GM23338 (cell line): ENCODE measurements around the gene AIG1. TPM values are rescaled to one million over a fixed set of nuclear protein-coding genes. Genes with fewer than 3 reads are reported as not detected.

Experiments used
- ATAC-seq: fragments of 200-7000 bp; cut with Tn5 transposase; 3 replicates; pipeline ENCODE4 v1.9.1; 2020
- DNase-seq: peaks from one replicate; pipeline ENCODE4 v3.0.0-alpha.2; 2015; ENCODE audit warnings: low spot score
- H2AFZ ChIP-seq: fragments of 200-600 bp; sonication (generic); 2 replicates; pipeline ENCODE4 v1.8.0; 2016; ENCODE audit warnings: antibody characterized with exemption, mild to moderate bottlenecking, moderate library complexity
- H3F3A ChIP-seq: fragments of 200-600 bp; sonication (generic); replicated peaks from 2 replicates; pipeline ENCODE4 v1.8.0; 2017; ENCODE audit warnings: antibody characterized with exemption, mixed run types, low read depth
- H3K27ac ChIP-seq: fragments of 200-600 bp; sonication (generic); 2 replicates; pipeline ENCODE4 v1.6.1; 2016; ENCODE audit warnings: low read depth
- H3K27me3 ChIP-seq: fragments of 200-600 bp; sonication (generic); 2 replicates; pipeline ENCODE4 v1.8.0; 2016; ENCODE audit warnings: mild to moderate bottlenecking, mixed run types, moderate library complexity; ENCODE audit not compliant: insufficient read depth
- H3K36me3 ChIP-seq: fragments of 200-600 bp; sonication (generic); 2 replicates; pipeline ENCODE4 v1.8.0; 2016; ENCODE audit warnings: mild to moderate bottlenecking; ENCODE audit not compliant: insufficient read depth
- H3K4me1 ChIP-seq: fragments of 200-600 bp; sonication (generic); 2 replicates; pipeline ENCODE4 v1.8.0; 2016; ENCODE audit warnings: mild to moderate bottlenecking, moderate library complexity; ENCODE audit not compliant: insufficient read depth
- H3K4me2 ChIP-seq: fragments of 200-600 bp; sonication (generic); 2 replicates; pipeline ENCODE4 v1.7.1; 2017; ENCODE audit warnings: mixed run types
- H3K4me3 ChIP-seq: fragments of 200-600 bp; sonication (generic); 2 replicates; pipeline ENCODE4 v1.6.1; 2016; ENCODE audit warnings: mixed run types
- H3K79me2 ChIP-seq: fragments of 200-600 bp; sonication (generic); replicated peaks from 2 replicates; pipeline ENCODE4 v1.8.0; 2017; ENCODE audit warnings: mild to moderate bottlenecking; ENCODE audit not compliant: insufficient read depth
- H3K9me2 ChIP-seq: fragments of 200-600 bp; sonication (generic); 2 replicates; pipeline ENCODE4 v1.8.0; 2017; ENCODE audit not compliant: insufficient read depth
- H4K20me1 ChIP-seq: fragments of 200-600 bp; sonication (generic); replicated peaks from 2 replicates; pipeline ENCODE4 v1.8.0; 2017; ENCODE audit warnings: mild to moderate bottlenecking; ENCODE audit not compliant: insufficient read depth
- H3K27ac Mint-ChIP-seq: 2 replicates; pipeline ENCODE4 v1.8.0; 2020; ENCODE audit warnings: inconsistent platforms, mild to moderate bottlenecking, moderate library complexity, mixed read lengths
- H3K27me3 Mint-ChIP-seq: 3 replicates; pipeline ENCODE4 v1.8.0; 2022; ENCODE audit warnings: low read depth, mild to moderate bottlenecking, moderate library complexity, mixed read lengths, inconsistent platforms; ENCODE audit not compliant: insufficient read depth, poor library complexity
- H3K36me3 Mint-ChIP-seq: 3 replicates; pipeline ENCODE4 v1.8.0; 2021; ENCODE audit warnings: low read depth, mild to moderate bottlenecking, inconsistent platforms, moderate library complexity, mixed read lengths
- H3K4me1 Mint-ChIP-seq: 3 replicates; pipeline ENCODE4 v1.8.0; 2020; ENCODE audit warnings: mild to moderate bottlenecking, inconsistent platforms, mixed read lengths
- H3K4me3 Mint-ChIP-seq: 3 replicates; pipeline ENCODE4 v1.8.0; 2021; ENCODE audit warnings: moderate library complexity, mild to moderate bottlenecking, inconsistent platforms, mixed read lengths
- H3K9me3 Mint-ChIP-seq: 3 replicates; pipeline ENCODE4 v1.8.0; 2020; ENCODE audit warnings: moderate library complexity, mild to moderate bottlenecking, inconsistent platforms, mixed read lengths
- CREB1 ChIP-seq: fragments of 250-450 bp; sonication (Bioruptor Pico); IDR thresholded peaks from 2 replicates; pipeline ENCODE4 v1.5.0; 2020; ENCODE audit warnings: low read depth, mild to moderate bottlenecking, moderate library complexity
- EZH2 ChIP-seq: fragments of 200-600 bp; sonication (generic); IDR thresholded peaks from one replicate; pipeline ENCODE4 v1.8.0; 2017; ENCODE audit warnings: antibody characterized with exemption, mild to moderate bottlenecking, low read depth; ENCODE audit not compliant: unreplicated experiment
- EZH2phosphoT487 ChIP-seq: fragments of 200-600 bp; sonication (generic); IDR thresholded peaks from one replicate; pipeline ENCODE4 v1.8.1; 2018; ENCODE audit warnings: antibody characterized with exemption; ENCODE audit not compliant: unreplicated experiment
- JUNB ChIP-seq: IDR thresholded peaks from one replicate; pipeline ENCODE4 v1.6.1; 2016; ENCODE audit warnings: antibody characterized with exemption; ENCODE audit not compliant: unreplicated experiment
- NANOG ChIP-seq: IDR thresholded peaks from 2 replicates; pipeline ENCODE4 v1.6.1; 2016; ENCODE audit warnings: antibody characterized with exemption, borderline replicate concordance
- POLR2AphosphoS5 ChIP-seq: IDR thresholded peaks from 2 replicates; pipeline ENCODE4 v1.6.1; 2016; ENCODE audit warnings: antibody characterized with exemption, low read depth
- STAT1 ChIP-seq: IDR thresholded peaks from one replicate; pipeline ENCODE4 v1.6.1; 2016; ENCODE audit warnings: antibody characterized with exemption; ENCODE audit not compliant: unreplicated experiment
- ZNF331 ChIP-seq: fragments of 250-450 bp; sonication (Bioruptor Pico); IDR thresholded peaks from 2 replicates; pipeline ENCODE4 v1.5.0; 2020; ENCODE audit warnings: low read depth, mild to moderate bottlenecking, moderate library complexity
- polyA plus RNA-seq: library from polyadenylated mRNA; unstranded; fragments of >200 nt; fragmentation: Nextera tagmentation; extraction: Ambion mirVana; gene quantifications from 2 replicates; pipeline ENCODE4 v1.2.1, GENCODE V29; 2016
- total RNA-seq: library from RNA; depleted of rRNA; stranded (reverse); fragments of >200 nt; shearing (Covaris generic); gene quantifications from 2 replicates; pipeline ENCODE4 v1.2.3, GENCODE V29; 2014
- TF ChIP-seq, protein P1 (sequence below): IDR thresholded peaks from 2 replicates; pipeline ENCODE4 v1.6.1; 2016; ENCODE audit warnings: antibody characterized with exemption
- TF ChIP-seq, protein P2 (sequence below): IDR thresholded peaks from one replicate; pipeline ENCODE4 v1.6.1; 2018; ENCODE audit warnings: antibody characterized with exemption; ENCODE audit not compliant: unreplicated experiment
- TF ChIP-seq, protein P3 (sequence below): fragments of 250-450 bp; sonication (Bioruptor Pico); IDR thresholded peaks from 2 replicates; pipeline ENCODE4 v1.5.0; 2020; ENCODE audit warnings: mild to moderate bottlenecking, moderate library complexity

The AIG1 gene
- total and polyA plus RNA-seq, 2 experiments from 2014 or later, result 65.2 to 88.4 TPM

DNA sequence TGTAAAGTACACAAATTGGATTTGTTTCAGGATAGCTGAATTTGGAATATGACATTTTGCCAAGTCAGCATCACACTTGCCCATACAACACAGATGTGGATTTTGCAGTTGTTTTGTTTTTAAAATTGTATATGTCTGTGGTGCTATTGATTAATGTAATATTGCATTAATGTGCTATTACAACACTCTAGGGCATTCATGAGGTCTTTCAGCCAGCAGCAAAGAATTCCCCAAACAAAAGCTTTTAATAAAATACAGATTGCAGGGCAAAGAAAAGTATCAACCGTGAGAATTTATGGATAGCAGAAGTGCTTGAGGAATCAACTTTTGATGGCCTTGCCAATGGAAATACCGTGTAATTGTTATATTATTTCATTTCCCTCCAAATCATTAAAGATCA lies 144.9 kb downstream of the AIG1 start:
- no peaks in the 10 kb centered on the region for H3K9me3 Mint-ChIP-seq
- H3F3A ChIP-seq, result no peaks in the 10 kb centered on the region
- no peaks in the 10 kb centered on the region for H3K36me3 ChIP-seq
- no peak overlapping the region for H3K4me3 Mint-ChIP-seq
- TF ChIP-seq EZH2phosphoT487 (no peak), JUNB (no peak), STAT1 (no peak), NANOG (no peak), ZNF331 (no peak), POLR2AphosphoS5 (no peak), CREB1 (CRISPR knock-in tag) (no peak), EZH2 (no peak)
- TF ChIP-seq, protein P1, sequence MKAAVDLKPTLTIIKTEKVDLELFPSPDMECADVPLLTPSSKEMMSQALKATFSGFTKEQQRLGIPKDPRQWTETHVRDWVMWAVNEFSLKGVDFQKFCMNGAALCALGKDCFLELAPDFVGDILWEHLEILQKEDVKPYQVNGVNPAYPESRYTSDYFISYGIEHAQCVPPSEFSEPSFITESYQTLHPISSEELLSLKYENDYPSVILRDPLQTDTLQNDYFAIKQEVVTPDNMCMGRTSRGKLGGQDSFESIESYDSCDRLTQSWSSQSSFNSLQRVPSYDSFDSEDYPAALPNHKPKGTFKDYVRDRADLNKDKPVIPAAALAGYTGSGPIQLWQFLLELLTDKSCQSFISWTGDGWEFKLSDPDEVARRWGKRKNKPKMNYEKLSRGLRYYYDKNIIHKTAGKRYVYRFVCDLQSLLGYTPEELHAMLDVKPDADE, result no peak
- TF ChIP-seq, protein P2, sequence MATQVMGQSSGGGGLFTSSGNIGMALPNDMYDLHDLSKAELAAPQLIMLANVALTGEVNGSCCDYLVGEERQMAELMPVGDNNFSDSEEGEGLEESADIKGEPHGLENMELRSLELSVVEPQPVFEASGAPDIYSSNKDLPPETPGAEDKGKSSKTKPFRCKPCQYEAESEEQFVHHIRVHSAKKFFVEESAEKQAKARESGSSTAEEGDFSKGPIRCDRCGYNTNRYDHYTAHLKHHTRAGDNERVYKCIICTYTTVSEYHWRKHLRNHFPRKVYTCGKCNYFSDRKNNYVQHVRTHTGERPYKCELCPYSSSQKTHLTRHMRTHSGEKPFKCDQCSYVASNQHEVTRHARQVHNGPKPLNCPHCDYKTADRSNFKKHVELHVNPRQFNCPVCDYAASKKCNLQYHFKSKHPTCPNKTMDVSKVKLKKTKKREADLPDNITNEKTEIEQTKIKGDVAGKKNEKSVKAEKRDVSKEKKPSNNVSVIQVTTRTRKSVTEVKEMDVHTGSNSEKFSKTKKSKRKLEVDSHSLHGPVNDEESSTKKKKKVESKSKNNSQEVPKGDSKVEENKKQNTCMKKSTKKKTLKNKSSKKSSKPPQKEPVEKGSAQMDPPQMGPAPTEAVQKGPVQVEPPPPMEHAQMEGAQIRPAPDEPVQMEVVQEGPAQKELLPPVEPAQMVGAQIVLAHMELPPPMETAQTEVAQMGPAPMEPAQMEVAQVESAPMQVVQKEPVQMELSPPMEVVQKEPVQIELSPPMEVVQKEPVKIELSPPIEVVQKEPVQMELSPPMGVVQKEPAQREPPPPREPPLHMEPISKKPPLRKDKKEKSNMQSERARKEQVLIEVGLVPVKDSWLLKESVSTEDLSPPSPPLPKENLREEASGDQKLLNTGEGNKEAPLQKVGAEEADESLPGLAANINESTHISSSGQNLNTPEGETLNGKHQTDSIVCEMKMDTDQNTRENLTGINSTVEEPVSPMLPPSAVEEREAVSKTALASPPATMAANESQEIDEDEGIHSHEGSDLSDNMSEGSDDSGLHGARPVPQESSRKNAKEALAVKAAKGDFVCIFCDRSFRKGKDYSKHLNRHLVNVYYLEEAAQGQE, result no peak
- TF ChIP-seq, protein P3, sequence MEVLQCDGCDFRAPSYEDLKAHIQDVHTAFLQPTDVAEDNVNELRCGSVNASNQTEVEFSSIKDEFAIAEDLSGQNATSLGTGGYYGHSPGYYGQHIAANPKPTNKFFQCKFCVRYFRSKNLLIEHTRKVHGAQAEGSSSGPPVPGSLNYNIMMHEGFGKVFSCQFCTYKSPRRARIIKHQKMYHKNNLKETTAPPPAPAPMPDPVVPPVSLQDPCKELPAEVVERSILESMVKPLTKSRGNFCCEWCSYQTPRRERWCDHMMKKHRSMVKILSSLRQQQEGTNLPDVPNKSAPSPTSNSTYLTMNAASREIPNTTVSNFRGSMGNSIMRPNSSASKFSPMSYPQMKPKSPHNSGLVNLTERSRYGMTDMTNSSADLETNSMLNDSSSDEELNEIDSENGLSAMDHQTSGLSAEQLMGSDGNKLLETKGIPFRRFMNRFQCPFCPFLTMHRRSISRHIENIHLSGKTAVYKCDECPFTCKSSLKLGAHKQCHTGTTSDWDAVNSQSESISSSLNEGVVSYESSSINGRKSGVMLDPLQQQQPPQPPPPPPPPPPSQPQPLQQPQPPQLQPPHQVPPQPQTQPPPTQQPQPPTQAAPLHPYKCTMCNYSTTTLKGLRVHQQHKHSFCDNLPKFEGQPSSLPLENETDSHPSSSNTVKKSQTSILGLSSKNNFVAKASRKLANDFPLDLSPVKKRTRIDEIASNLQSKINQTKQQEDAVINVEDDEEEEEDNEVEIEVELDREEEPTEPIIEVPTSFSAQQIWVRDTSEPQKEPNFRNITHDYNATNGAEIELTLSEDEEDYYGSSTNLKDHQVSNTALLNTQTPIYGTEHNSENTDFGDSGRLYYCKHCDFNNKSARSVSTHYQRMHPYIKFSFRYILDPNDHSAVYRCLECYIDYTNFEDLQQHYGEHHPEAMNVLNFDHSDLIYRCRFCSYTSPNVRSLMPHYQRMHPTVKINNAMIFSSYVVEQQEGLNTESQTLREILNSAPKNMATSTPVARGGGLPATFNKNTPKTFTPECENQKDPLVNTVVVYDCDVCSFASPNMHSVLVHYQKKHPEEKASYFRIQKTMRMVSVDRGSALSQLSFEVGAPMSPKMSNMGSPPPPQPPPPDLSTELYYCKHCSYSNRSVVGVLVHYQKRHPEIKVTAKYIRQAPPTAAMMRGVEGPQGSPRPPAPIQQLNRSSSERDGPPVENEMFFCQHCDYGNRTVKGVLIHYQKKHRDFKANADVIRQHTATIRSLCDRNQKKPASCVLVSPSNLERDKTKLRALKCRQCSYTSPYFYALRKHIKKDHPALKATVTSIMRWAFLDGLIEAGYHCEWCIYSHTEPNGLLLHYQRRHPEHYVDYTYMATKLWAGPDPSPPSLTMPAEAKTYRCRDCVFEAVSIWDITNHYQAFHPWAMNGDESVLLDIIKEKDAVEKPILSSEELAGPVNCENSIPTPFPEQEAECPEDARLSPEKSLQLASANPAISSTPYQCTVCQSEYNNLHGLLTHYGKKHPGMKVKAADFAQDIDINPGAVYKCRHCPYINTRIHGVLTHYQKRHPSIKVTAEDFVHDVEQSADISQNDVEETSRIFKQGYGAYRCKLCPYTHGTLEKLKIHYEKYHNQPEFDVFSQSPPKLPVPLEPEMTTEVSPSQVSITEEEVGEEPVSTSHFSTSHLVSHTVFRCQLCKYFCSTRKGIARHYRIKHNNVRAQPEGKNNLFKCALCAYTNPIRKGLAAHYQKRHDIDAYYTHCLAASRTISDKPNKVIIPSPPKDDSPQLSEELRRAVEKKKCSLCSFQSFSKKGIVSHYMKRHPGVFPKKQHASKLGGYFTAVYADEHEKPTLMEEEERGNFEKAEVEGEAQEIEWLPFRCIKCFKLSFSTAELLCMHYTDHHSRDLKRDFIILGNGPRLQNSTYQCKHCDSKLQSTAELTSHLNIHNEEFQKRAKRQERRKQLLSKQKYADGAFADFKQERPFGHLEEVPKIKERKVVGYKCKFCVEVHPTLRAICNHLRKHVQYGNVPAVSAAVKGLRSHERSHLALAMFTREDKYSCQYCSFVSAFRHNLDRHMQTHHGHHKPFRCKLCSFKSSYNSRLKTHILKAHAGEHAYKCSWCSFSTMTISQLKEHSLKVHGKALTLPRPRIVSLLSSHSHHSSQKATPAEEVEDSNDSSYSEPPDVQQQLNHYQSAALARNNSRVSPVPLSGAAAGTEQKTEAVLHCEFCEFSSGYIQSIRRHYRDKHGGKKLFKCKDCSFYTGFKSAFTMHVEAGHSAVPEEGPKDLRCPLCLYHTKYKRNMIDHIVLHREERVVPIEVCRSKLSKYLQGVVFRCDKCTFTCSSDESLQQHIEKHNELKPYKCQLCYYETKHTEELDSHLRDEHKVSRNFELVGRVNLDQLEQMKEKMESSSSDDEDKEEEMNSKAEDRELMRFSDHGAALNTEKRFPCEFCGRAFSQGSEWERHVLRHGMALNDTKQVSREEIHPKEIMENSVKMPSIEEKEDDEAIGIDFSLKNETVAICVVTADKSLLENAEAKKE (CRISPR knock-in tag), result no peak
- H3K9me2 ChIP-seq, result no peaks in the 10 kb centered on the region
- no peaks in the 10 kb centered on the region for H3K4me1 ChIP-seq
- no peak overlapping the region for H2AFZ ChIP-seq
- no peak for DNase-seq
- no peak overlapping the region for H3K4me2 ChIP-seq
- H3K27me3 ChIP-seq, result no peaks in the 10 kb centered on the region
- H3K4me1 Mint-ChIP-seq, result no peaks in the 10 kb centered on the region
- H3K27ac Mint-ChIP-seq, result no peak overlapping the region; the same call in 1 of the 2 replicates
- H3K79me2 ChIP-seq, result no peaks in the 10 kb centered on the region
- ATAC-seq, result no peak
- peaks cover 2% of the 10 kb centered on the region for H3K27me3 Mint-ChIP-seq
- H3K27ac ChIP-seq, result no peak overlapping the region
- no peaks in the 10 kb centered on the region for H4K20me1 ChIP-seq
- no peak overlapping the region for H3K4me3 ChIP-seq
- peaks cover 27% of the 10 kb centered on the region for H3K36me3 Mint-ChIP-seq
